ENCODE results near the gene GAA.

The GAA gene

DNA sequence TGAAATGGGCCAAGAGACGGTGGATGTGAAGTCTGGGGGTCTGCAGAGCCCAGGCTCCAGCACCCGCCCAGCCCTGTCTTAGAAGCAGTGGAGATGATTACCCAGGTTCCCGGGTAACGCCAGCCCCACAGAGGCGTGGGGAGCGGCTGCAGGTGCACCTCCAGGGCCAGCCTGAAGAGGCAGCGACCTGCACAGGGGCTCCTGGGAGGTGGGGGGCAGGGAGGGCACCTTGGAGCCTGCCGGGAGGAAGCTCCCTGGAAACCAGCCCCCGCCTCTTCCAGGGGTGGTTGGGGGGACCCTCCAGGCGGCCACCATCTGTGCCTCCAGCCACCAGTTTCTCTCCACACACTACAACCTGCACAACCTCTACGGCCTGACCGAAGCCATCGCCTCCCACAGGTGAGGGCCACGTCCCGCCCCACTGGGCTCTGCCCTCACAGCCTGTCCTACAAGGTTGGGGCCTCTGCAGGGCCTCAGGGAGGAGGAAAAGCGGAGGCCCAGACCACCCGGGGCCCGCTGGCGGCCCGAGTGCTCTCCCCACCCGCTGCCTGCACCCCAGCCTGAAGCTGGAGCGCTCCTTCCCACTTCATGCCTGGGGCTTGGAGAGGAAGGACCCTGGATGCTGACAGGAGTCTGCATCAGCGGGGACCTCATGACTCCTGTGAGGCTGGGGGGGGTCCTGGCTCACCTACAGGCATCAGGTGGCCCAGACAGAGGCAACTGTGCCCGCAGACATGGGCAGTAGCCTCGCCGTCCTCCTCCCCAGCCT lies 10.5 kb downstream of the GAA start:
- TF ChIP-seq CTCF (IDR thresholded peaks at IDR 0.05; ENCODE audit: control insufficient read depth, extremely low read depth, insufficient read depth) = no peak
- no peak overlapping the region for H3K4me3 ChIP-seq (ENCODE audit: low read depth, low read length)
- no peak for DNase-seq (ENCODE audit: low read depth)

DNA sequence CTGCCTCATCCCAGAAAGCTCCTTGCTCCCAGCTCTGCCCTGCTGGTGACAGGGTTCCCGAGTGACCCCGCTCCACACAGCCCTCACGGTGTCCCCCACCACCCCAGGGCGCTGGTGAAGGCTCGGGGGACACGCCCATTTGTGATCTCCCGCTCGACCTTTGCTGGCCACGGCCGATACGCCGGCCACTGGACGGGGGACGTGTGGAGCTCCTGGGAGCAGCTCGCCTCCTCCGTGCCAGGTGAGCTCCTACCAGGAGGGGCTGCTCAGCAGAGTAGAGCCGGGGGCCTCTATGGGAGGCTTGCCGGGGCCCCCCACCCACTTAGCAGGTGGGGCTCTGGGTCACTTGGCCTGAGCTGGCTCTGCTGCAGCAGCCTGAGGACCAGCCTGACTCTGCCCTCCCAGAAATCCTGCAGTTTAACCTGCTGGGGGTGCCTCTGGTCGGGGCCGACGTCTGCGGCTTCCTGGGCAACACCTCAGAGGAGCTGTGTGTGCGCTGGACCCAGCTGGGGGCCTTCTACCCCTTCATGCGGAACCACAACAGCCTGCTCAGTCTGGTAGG lies 11.2 kb downstream of the GAA start:
- no peak for TF ChIP-seq CTCF (IDR thresholded peaks at IDR 0.05; ENCODE audit: control insufficient read depth, extremely low read depth, insufficient read depth)
- DNase-seq (ENCODE audit: low read depth) = no peak
- no peak overlapping the region for H3K4me3 ChIP-seq (ENCODE audit: low read depth, low read length)

GRCh38 chr17:80113033-80113484 lies 11.7 kb downstream of the GAA start:
- no peak for TF ChIP-seq CTCF (IDR thresholded peaks at IDR 0.05; ENCODE audit: control insufficient read depth, extremely low read depth, insufficient read depth)
- no peak for DNase-seq (ENCODE audit: low read depth)
- no peak overlapping the region for H3K4me3 ChIP-seq (ENCODE audit: low read depth, low read length)

- TF ChIP-seq CTCF (IDR thresholded peaks at IDR 0.05; ENCODE audit: control insufficient read depth, extremely low read depth, insufficient read depth) = no peak
- H3K4me3 ChIP-seq (ENCODE audit: low read depth, low read length) = no peak overlapping the region
- DNase-seq (ENCODE audit: low read depth) = no peak
These were observed 13.4 kb downstream of the GAA start for GRCh38 chr17:80114758-80115157.

- no peak for TF ChIP-seq CTCF (IDR thresholded peaks at IDR 0.05; ENCODE audit: control insufficient read depth, extremely low read depth, insufficient read depth)
- no peak for DNase-seq (ENCODE audit: low read depth)
- H3K4me3 ChIP-seq (ENCODE audit: low read depth, low read length) = no peak overlapping the region
These were observed 13.8 kb downstream of the GAA start for GRCh38 chr17:80115159-80115558.

DNA sequence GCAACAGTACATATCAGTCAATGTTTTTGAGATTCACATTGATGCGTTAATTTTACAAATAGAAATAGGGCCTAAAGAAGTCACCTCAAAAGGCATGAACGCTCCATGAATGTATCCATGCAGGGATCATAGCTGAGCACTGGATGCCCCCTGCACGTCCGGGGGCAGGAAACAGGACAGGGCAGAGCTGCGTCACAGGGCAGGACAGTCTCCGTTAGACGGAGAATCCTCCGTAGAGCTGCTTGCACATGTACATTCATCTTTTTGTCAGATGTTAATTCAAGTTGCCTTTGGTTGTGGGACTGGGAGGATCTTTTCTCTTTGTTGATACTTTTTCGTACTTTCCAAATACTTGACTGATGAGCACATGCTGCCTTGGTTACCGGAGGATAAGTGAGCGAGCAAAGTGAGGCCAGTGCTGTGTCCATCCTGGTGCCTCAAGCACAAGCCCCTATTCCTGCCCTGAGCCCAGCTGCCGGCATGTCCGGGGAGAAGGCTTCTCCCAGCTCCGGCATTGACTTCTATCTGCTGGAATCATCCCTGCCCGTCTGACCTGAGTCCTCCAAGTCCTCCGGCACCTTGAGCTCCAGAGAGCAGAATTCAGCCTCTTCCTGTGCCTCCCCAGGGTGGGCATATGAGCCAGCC lies 15.0 kb downstream of the GAA start:
- no peak overlapping the region for H3K4me3 ChIP-seq (ENCODE audit: low read depth, low read length)
- DNase-seq (ENCODE audit: low read depth) = no peak
- TF ChIP-seq CTCF (IDR thresholded peaks at IDR 0.05; ENCODE audit: control insufficient read depth, extremely low read depth, insufficient read depth) = no peak

Data from LNCaP clone FGC (cell line).